AG09319 (cell line): ENCODE data around the gene LRIG2.
A peak's percentile ranks its signal among the peaks of the same experiment; 100 is the strongest.
"Not testable (repeated sequence)": the region's sequence is repeated elsewhere in the genome, so short reads cannot be mapped to it uniquely, and the experiment has no call there.

Experiments used
- DNase-seq: peaks from one replicate; pipeline ENCODE4 v3.0.0-alpha.2; 2010; ENCODE audit warnings: low read depth; ENCODE audit errors: extremely low read depth
- TF ChIP-seq, protein P1 (sequence below): IDR thresholded peaks from 2 replicates; pipeline ENCODE4 v1.5.1; 2011; ENCODE audit warnings: low read depth, mild to moderate bottlenecking, inconsistent platforms, low read length, moderate library complexity

The LRIG2 gene

DNA sequence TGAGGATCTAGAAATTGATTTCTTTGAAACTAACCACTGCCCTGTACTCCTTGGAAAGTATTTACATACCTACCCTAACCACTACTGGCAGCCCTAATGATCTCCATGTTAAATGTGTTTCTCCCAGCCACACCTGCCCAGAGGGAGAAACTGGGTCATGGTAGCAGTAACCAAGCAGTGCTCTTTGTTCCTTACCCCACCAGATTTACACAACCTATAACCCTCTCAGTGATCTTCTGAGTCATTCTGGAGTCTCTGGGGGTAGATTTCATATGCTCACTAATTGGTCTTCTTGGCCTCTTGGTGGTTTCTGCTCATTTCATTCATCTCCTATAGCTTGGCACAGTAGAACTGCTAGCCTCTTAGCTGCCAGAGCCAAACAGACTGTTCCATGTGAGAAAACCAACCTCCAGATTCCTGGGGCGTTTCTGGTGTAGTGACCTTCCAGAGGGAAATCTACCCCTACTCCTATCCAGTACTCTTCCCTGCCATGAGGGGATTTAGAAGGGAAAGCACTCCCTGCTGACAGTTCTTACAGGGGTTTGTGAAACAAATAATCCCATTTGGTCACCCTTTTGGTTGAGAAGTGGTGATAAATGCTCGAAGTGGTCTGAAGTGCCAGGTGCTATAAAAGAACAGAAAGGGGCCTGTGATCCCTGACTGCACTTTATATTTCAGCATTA is 36.2 kb upstream of the LRIG2 start:
- no peak for DNase-seq
- TF ChIP-seq, protein P1, sequence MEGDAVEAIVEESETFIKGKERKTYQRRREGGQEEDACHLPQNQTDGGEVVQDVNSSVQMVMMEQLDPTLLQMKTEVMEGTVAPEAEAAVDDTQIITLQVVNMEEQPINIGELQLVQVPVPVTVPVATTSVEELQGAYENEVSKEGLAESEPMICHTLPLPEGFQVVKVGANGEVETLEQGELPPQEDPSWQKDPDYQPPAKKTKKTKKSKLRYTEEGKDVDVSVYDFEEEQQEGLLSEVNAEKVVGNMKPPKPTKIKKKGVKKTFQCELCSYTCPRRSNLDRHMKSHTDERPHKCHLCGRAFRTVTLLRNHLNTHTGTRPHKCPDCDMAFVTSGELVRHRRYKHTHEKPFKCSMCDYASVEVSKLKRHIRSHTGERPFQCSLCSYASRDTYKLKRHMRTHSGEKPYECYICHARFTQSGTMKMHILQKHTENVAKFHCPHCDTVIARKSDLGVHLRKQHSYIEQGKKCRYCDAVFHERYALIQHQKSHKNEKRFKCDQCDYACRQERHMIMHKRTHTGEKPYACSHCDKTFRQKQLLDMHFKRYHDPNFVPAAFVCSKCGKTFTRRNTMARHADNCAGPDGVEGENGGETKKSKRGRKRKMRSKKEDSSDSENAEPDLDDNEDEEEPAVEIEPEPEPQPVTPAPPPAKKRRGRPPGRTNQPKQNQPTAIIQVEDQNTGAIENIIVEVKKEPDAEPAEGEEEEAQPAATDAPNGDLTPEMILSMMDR: no peak

GRCh38 chr1:113040041-113040440 is 33.0 kb upstream of the LRIG2 start:
- TF ChIP-seq, protein P1: no peak
- no peak for DNase-seq

GRCh38 chr1:113040718-113041412 is 32.1 kb upstream of the LRIG2 start:
- TF ChIP-seq, protein P1: no peak
- no peak for DNase-seq

DNA sequence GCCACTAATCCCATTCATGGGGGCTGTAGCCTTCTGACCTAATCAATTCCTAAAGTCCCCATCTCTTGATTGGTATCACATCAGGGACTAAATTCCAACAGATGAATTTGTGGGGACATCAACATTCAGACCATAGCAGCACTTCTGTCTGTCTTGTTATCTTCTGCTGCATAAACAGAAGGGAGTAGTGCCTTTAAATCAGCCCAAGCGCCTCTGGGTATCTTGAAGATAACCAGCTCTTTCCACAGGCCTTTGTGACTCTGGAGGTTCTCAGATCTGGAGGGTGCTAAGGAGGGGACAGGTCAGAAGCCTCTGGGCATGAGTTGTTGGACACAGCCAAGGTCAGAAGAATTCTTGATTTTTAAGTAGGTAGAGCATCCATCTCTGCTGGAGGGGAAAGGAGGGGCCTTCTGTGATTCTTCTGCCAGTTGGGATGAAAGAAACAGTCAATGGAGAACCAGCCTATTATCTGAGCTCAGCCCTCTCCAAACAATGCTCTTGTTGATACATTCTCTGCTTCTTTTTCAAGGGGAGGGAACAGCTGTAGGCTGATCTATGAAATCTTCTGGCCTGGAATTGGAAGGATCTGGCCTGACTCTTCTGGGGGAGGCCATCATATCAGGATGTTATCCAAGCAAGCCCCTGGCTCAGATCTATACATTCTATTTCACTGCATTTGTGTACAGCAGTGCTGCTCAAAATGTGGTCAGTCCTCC is 31.3 kb upstream of the LRIG2 start:
- DNase-seq: no peak
- TF ChIP-seq, protein P1: no peak

DNA sequence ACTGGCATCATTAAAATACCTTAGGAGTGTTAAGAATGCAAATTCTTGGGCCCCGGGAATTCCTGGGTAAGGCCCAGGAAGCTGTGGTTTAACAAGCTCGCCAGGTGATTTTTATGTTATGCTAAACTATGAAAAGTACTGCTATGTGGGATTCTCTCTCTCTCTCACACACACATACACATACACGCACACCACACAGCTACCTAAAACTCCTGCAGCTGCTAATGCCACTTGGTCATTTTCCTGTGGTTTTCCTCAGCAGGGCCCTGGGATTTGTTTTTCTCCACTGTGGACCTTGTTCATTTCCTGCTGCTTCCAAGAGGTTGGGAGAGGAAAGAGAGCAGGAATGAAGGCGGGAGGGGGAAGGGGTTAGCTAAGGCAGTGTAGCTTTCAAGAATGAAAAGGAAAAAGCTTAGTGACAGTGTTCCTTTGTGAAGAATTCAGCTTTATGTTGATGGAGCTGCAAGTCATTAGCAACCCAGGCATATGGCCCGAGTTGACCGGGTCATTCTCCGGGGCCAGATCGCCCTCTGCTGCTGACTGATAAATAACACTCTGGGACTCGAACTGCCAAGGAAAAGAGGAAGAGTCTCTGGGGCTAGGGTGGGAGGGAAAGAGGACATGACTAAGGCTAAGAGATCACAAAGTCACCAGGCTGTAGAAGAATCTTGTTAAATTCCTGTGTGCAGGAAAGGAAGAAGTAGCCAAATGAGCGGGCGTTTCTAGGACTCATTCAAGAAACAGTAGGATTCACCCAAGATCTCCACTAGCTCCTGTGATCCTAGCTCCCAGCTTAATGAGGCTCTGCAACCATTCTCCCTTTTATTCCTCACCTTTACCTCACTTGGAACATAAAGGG is 30.5 kb upstream of the LRIG2 start:
- TF ChIP-seq, protein P1: peak; percentile 70
- DNase-seq: peak; percentile 66

DNA sequence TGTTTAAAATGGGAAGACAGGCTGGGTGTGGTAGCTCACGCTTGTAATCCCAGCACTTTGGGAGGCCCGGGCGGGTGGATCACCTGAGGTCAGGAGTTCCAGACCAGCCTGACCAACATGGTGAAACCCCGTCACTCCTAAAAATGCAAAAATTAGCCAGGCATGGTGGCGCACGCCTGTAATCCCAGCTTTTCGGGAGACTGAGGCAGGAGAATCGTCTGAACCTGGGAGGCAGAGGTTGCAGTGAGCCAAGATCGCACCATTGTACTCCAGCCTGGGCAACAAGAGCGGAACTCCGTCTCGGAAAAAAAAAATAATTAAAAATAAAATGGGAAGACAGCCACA is 29.9 kb upstream of the LRIG2 start:
- DNase-seq: not testable (repeated sequence)

DNA sequence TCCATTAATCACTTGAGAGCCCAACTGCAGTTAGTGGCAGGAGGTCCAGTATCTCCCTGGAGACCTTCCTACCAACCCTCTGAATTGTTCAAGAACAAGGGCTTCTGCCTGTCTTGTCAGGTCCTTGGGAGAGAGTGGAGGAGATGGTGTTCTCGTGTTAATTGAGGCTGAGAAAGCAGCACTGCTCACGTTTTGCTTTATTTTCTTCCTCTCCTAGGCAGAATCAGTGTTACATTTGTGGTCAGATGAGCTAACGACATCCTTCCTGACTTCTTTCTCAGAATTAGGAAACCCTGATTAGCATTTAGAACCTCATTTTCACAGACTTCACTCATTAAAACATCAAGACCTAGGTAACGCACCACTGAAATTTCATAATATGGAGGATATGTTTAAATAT is 26.4 kb upstream of the LRIG2 start:
- DNase-seq: no peak
- TF ChIP-seq, protein P1: no peak
